Ectodermal cell (in vitro differentiated cells): Measurements from ENCODE around the gene TMEM181.
"Not testable (repeated sequence)": the region's sequence is repeated elsewhere in the genome, so short reads cannot be mapped to it uniquely, and the experiment has no call there.

Experiments used
- H3K27ac ChIP-seq: 2 replicates; pipeline ENCODE4 v1.7.0; 2013; ENCODE audit warnings: mild to moderate bottlenecking, low read depth, low read length; ENCODE audit not compliant: insufficient read depth, poor library complexity, severe bottlenecking
- H3K27me3 ChIP-seq: 2 replicates; pipeline ENCODE4 v1.7.0; 2013; ENCODE audit warnings: mild to moderate bottlenecking, low read length; ENCODE audit not compliant: insufficient read depth, control insufficient read depth, poor library complexity, severe bottlenecking
- H3K36me3 ChIP-seq: one replicate; pipeline ENCODE4 v1.7.0; 2013; ENCODE audit warnings: low read length; ENCODE audit not compliant: control insufficient read depth, insufficient read depth
- H3K4me1 ChIP-seq: one replicate; pipeline ENCODE4 v1.7.0; 2013; ENCODE audit warnings: low read length; ENCODE audit not compliant: control insufficient read depth, insufficient read depth
- H3K4me3 ChIP-seq: 2 replicates; pipeline ENCODE4 v1.7.0; 2013; ENCODE audit warnings: low read depth, low read length, control low read depth; ENCODE audit not compliant: insufficient read depth
- H3K9me3 ChIP-seq: 2 replicates; pipeline ENCODE4 v1.7.0; 2013; ENCODE audit warnings: mild to moderate bottlenecking, low read length, moderate library complexity; ENCODE audit not compliant: control insufficient read depth
- WGBS, 2 experiments: methylation state at CpG; one replicate each; pipeline ENCODE4 v1.1.7; 2013; ENCODE audit warnings: missing lambda C conversion rate in 2 of 2; 5-methylcytosine and 5-hydroxymethylcytosine counted together

The TMEM181 gene

GRCh38 chr6:158552796-158553138, 7.1 kb upstream of the TMEM181 start:
- Histone ChIP-seq H3K27ac (no peak overlapping the region), H3K27me3 (no peaks in the 10 kb centered on the region), H3K9me3 (no peaks in the 10 kb centered on the region), H3K4me3 (no peak overlapping the region), H3K4me1 (no peaks in the 10 kb centered on the region), H3K36me3 (no peaks in the 10 kb centered on the region)
- 91% methylated on average over 5 of the region's 5 CpGs for WGBS, 2 experiments

DNA sequence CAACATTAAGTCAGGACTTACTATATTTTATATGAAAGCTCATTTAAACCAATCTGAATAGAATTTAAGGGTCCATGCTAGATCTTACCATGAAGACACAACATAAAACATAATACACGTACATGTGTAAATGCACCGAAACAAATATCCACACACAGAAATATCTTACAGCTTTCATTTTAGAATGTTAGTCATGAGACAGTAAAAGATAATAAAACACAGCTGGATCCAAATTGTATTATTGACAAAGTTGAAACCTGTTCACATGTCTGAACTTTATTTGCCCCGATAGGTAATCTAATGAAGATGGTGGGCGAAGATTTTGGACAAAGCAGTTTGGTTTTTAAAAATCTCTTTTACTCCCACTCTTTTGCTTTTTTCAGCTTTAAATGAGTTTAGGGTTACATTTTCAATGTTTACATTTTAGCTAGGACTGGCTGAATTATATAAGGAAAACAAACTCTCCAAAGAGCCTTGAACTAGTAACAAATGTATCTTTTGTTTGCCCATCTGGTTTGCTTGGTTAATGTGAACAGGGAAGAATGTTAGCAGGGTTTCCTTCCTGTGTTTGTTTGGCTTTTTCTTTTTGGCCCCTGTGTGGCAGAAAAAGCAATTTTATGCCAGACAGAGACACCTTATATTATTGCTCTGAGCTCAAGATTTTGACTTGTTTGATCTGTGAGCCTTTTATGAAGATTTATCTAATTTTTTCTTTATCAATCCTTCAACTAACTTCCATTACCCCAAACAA, 5.1 kb upstream of the TMEM181 start:
- H3K9me3 ChIP-seq = no peaks in the 10 kb centered on the region
- WGBS, 2 experiments = 90 to 100% methylated on average over 3 to 4 of the region's 4 CpGs
- H3K4me3 ChIP-seq = no peak overlapping the region
- H3K36me3 ChIP-seq = no peaks in the 10 kb centered on the region
- H3K27ac ChIP-seq = no peak overlapping the region
- H3K4me1 ChIP-seq = no peaks in the 10 kb centered on the region
- no peaks in the 10 kb centered on the region for H3K27me3 ChIP-seq

DNA sequence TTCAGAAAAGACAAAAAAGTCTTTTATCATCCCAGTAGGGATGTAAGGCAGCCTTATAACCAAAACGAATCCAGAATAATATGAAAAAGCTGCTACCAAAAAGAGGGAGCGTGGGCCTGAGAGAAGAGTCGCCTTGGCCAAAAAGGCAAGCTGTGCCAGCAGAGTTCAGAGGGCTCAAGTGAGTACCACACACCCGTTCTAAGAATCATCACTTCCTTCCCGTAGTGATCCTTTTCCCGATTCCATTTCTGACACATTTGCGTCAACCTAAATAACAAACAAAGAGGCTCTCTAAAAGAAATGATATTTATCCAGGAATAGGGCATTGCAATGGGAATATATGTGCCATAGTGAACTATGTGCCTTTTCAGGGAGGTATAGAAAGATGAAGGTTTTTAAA, 3.8 kb upstream of the TMEM181 start:
- Histone ChIP-seq H3K9me3 (no peaks in the 10 kb centered on the region), H3K27me3 (no peaks in the 10 kb centered on the region), H3K4me1 (peaks cover 2% of the 10 kb centered on the region), H3K36me3 (no peaks in the 10 kb centered on the region), H3K27ac (no peak overlapping the region), H3K4me3 (no peak overlapping the region)
- 88 to 93% methylated on average over 6 to 7 of the region's 7 CpGs for WGBS, 2 experiments

GRCh38 chr6:158557110-158557509, 2.8 kb upstream of the TMEM181 start:
- not testable (repeated sequence) for H3K27me3 ChIP-seq, H3K9me3 ChIP-seq
- 90 to 92% methylated on average over 3 of the region's 3 CpGs for WGBS, 2 experiments

GRCh38 chr6:158557927-158558326, 2.0 kb upstream of the TMEM181 start:
- Histone ChIP-seq H3K4me1 (peaks cover 14% of the 10 kb centered on the region), H3K27ac (no peak overlapping the region), H3K9me3 (no peaks in the 10 kb centered on the region), H3K27me3 (no peaks in the 10 kb centered on the region), H3K4me3 (no peak overlapping the region), H3K36me3 (no peaks in the 10 kb centered on the region)
- WGBS, 2 experiments = 92% methylated on average over 5 of the region's 5 CpGs

More at GRCh38 chr6:158557110-158557509, 2.8 kb upstream of the TMEM181 start:
- H3K4me1 ChIP-seq = peaks cover 11% of the 10 kb centered on the region
- not testable (repeated sequence) for H3K4me3 ChIP-seq, H3K27ac ChIP-seq, H3K36me3 ChIP-seq

- Histone ChIP-seq H3K4me1 (peaks cover 14% of the 10 kb centered on the region), H3K27me3 (no peaks in the 10 kb centered on the region), H3K36me3 (no peaks in the 10 kb centered on the region), H3K4me3 (no peak overlapping the region), H3K9me3 (no peaks in the 10 kb centered on the region), H3K27ac (no peak overlapping the region)
- 91% methylated on average over 13 to 14 of the region's 14 CpGs for WGBS, 2 experiments
Observed at GRCh38 chr6:158558415-158559306, 1.2 kb upstream of the TMEM181 start.

DNA sequence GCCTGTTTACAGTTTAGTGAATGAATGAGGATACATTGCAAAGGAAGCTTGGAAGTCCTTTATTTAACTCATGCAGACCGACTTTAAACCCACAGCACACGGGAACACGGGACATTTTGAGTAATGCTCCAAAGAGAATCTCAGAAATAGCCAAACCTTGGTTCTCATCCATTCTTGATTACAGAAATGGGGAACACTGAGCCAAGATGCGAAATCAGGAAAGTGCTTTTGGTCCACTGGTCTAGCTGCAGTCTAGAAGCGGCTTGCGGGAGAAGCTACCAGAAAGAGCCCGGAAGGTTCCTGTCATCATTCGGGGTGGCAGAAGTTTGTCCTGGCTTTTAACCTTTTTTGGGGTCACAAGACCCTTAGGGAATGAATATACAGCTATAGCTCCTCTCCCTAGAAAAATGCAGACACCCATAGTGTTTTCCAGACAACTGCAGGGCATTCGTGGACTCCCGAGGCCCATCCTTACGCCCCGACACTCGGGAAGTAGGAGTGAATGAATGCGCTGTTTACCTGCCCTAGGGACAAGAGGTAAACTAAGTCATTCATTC, 475 bp upstream of the TMEM181 start:
- 55 to 58% methylated on average over 14 of the region's 14 CpGs for WGBS, 2 experiments
- Histone ChIP-seq H3K4me3 (peak overlapping the region; percentile 77), H3K4me1 (peaks cover 14% of the 10 kb centered on the region), H3K27ac (no peak overlapping the region), H3K9me3 (no peaks in the 10 kb centered on the region), H3K27me3 (no peaks in the 10 kb centered on the region), H3K36me3 (no peaks in the 10 kb centered on the region)

- no peak overlapping the region for H3K27ac ChIP-seq
Observed at GRCh38 chr6:158560836-158561320, 987 bp downstream of the TMEM181 start.

GRCh38 chr6:158561321-158561884, 1.5 kb downstream of the TMEM181 start:
- H3K36me3 ChIP-seq = no peaks in the 10 kb centered on the region
- no peaks in the 10 kb centered on the region for H3K9me3 ChIP-seq
- H3K4me3 ChIP-seq = peak overlapping the region; percentile 77
- no peaks in the 10 kb centered on the region for H3K27me3 ChIP-seq
- 85 to 86% methylated on average over 14 of the region's 14 CpGs for WGBS, 2 experiments
- peaks cover 18% of the 10 kb centered on the region for H3K4me1 ChIP-seq
- H3K27ac ChIP-seq = no peak overlapping the region

More at GRCh38 chr6:158560836-158561320, 987 bp downstream of the TMEM181 start:
- Histone ChIP-seq H3K27me3 (no peaks in the 10 kb centered on the region), H3K36me3 (no peaks in the 10 kb centered on the region), H3K4me3 (peak overlapping the region; percentile 77), H3K4me1 (peaks cover 18% of the 10 kb centered on the region), H3K9me3 (no peaks in the 10 kb centered on the region)
- 21 to 24% methylated on average over 19 of the region's 19 CpGs for WGBS, 2 experiments

DNA sequence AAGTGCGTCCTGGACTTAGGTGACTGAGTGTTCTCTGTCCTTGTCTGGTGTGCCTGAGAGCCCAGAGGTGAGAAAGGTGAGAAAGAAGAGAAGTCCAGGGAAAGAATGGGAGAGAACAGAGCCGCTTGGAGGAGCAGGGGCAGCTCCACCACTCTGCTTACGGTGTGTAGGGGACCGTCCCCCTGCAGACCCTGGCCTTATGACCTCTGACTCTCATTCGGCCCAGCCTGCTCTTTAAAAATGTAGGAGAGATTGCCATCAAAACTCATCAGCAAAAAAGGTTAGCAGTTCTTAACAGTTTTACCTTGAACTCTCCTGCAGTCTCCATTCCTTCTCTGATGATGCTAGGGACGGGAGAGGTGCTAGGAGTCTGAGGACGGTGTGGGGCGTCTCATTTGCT, 2.0 kb downstream of the TMEM181 start:
- Histone ChIP-seq H3K27me3 (no peaks in the 10 kb centered on the region), H3K4me3 (no peak overlapping the region), H3K4me1 (peaks cover 18% of the 10 kb centered on the region), H3K36me3 (no peaks in the 10 kb centered on the region), H3K27ac (no peak overlapping the region), H3K9me3 (no peaks in the 10 kb centered on the region)
- 88% methylated on average over 8 of the region's 8 CpGs for WGBS, 2 experiments
